ENCODE measurements around the gene PEX11B.

The PEX11B gene

GRCh38 chr1:145958734-145959133 is 40.2 kb upstream of the PEX11B start:
- in situ Hi-C loops (cut with MboI; ENCODE audit: low sequenced_read_pairs, unreplicated experiment), result no loop called here
- no peak for DNase-seq (ENCODE audit: low spot score)
- TF ChIP-seq CTCF (IDR thresholded peaks at IDR 0.05; ENCODE audit: borderline replicate concordance, control extremely low read depth, extremely low read depth, insufficient read depth, missing control alignments), result no peak

- no peak for TF ChIP-seq CTCF (IDR thresholded peaks at IDR 0.05; ENCODE audit: borderline replicate concordance, control extremely low read depth, extremely low read depth, insufficient read depth, missing control alignments)
- in situ Hi-C loops (cut with MboI; ENCODE audit: low sequenced_read_pairs, unreplicated experiment), result no loop called here
- peak; percentile 94 for DNase-seq (ENCODE audit: low spot score)
These were observed 39.2 kb upstream of the PEX11B start, which contains the start of gene LIX1L for GRCh38 chr1:145957443-145958319. LIX1L (minus strand) TSS chr1:145958017; CDS start chr1:145957927, 90 bp downstream.

GRCh38 chr1:145956781-145957442 is 38.4 kb upstream of the PEX11B start:
- no peak for DNase-seq (ENCODE audit: low spot score)
- no peak for TF ChIP-seq CTCF (IDR thresholded peaks at IDR 0.05; ENCODE audit: borderline replicate concordance, control extremely low read depth, extremely low read depth, insufficient read depth, missing control alignments)
- in situ Hi-C loops (cut with MboI; ENCODE audit: low sequenced_read_pairs, unreplicated experiment), result no loop called here

- TF ChIP-seq CTCF (IDR thresholded peaks at IDR 0.05; ENCODE audit: borderline replicate concordance, control extremely low read depth, extremely low read depth, insufficient read depth, missing control alignments), result no peak
- DNase-seq (ENCODE audit: low spot score), result no peak
- in situ Hi-C loops (cut with MboI; ENCODE audit: low sequenced_read_pairs, unreplicated experiment), result no loop called here
These were observed 37.8 kb upstream of the PEX11B start for GRCh38 chr1:145956361-145956760.

GRCh38 chr1:145955436-145955835 is 36.9 kb upstream of the PEX11B start:
- in situ Hi-C loops (cut with MboI; ENCODE audit: low sequenced_read_pairs, unreplicated experiment), result no loop called here
- no peak for TF ChIP-seq CTCF (IDR thresholded peaks at IDR 0.05; ENCODE audit: borderline replicate concordance, control extremely low read depth, extremely low read depth, insufficient read depth, missing control alignments)
- DNase-seq (ENCODE audit: low spot score), result no peak

GRCh38 chr1:145953861-145954260 is 35.3 kb upstream of the PEX11B start:
- no peak for DNase-seq (ENCODE audit: low spot score)
- TF ChIP-seq CTCF (IDR thresholded peaks at IDR 0.05; ENCODE audit: borderline replicate concordance, control extremely low read depth, extremely low read depth, insufficient read depth, missing control alignments), result no peak
- in situ Hi-C loops (cut with MboI; ENCODE audit: low sequenced_read_pairs, unreplicated experiment), result no loop called here
